Activated CD8-positive, alpha-beta memory T cell treated with anti-CD3 and anti-CD28 coated beads for 36 hours (primary cell): ENCODE results near the gene MRPL54. TPM values are rescaled to one million over a fixed set of nuclear protein-coding genes. Genes with fewer than 3 reads are reported as not detected.

Source experiments
- CTCF ChIA-PET: fragments of 350-600 bp; sonication (Branson Sonifier 250); formaldehyde crosslinking; loops from one replicate; lab custom pipeline; 2021; ENCODE audit warnings: antibody characterized with exemption; lab: Charles Lee
- POLR2A ChIA-PET: fragments of 350-600 bp; sonication (Branson Sonifier 250); formaldehyde crosslinking; loops from one replicate; lab custom pipeline; 2021; ENCODE audit warnings: antibody characterized with exemption; lab: Charles Lee
- total RNA-seq, 2 experiments: library from RNA; stranded (reverse); gene quantifications; one replicate each; pipeline ENCODE4 v1.2.3, GENCODE V29; 2021

The MRPL54 gene
- total RNA-seq, 2 experiments from 2014 or later: 83.1 to 88.8 TPM

- CTCF ChIA-PET: interaction anchor here (0.7 kb wide), 1 partner anchor 19 kb away, joined by 3 read pairs; no protein-coding TSS in a partner anchor
- POLR2A ChIA-PET: no interaction called here
Measured at GRCh38 chr19:3778104-3778867, 15.8 kb downstream of the MRPL54 start.

DNA sequence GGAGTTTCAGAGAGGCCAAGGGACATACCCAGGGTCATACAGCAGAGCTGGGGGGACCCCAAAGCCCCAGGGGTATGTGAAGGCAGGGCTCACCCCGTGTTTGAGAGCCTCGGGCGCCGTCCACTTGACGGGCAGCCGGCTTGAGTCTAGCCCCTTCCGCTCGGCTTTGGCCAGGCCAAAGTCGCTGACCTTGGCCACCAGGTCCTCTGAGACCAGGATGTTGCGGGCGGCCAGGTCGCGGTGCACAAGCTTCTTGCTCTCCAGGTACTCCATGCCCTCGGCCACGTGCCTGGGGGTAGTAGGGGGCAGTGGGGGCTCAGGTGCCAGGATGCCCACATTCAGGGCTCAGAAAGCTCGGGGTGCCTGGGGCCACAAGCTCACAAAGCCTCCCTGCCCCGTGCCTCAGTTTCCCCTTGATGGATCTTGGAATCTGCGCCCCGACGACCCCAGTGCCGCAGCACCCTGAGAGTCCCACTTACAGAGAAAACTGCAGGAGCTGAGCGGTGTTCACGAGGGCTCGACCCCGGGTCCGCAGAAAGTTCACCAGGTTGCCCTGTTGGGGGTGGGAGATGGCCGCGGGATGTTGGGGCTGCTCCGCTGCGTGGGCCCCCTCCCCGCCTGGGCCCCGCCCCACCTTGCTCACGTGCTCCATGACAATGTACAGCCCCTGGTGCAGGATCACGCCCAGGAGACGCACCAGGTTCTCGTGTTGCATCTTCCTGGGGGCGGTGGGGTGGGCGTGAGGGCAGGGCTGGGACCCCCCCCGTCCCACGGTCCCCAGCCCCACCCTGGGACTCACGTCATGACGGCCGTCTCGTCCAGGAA is 16.6 kb downstream of the MRPL54 start:
- CTCF ChIA-PET: interaction anchor here (0.7 kb wide), 1 partner anchor 18 kb away, joined by 3 read pairs; no protein-coding TSS in a partner anchor

DNA sequence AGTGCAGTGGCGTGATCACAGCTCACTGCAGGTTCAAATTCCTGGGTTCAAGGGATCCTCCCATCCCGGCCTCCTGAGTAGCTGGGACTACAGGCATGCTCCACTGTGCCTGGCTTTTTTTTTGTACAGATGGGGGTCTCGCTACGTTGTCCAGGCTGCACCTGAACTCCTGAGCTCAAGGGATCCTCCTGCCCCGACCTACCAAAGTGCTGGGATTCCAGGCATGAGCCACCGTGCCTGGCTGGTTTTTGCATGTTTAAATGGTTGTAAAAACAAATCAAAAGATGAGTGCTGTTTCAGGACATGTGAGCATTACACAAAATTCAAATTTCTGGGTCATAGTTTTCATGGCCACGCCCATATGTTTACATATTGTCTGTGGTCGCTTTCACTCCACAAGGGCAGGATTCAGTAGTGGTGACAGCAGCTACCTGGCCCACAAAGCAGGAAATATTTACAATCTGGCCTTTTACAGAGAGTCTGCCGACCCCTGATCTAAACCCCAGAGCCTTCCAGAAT is 18.4 kb downstream of the MRPL54 start:
- ChIA-PET CTCF (interaction anchor here (0.9 to 2.1 kb wide), 5 partner anchors 18 to 69 kb away, joined by 3 to 6 read pairs (median 4); partner anchors contain the start of gene MRPL54), POLR2A (interaction anchor here (1.0 kb wide), 1 partner anchor 18 kb away, joined by 5 read pairs; the partner anchor contains the start of gene MRPL54)

More for the DNA sequence above, 16.6 kb downstream of the MRPL54 start:
- POLR2A ChIA-PET: no interaction called here

DNA sequence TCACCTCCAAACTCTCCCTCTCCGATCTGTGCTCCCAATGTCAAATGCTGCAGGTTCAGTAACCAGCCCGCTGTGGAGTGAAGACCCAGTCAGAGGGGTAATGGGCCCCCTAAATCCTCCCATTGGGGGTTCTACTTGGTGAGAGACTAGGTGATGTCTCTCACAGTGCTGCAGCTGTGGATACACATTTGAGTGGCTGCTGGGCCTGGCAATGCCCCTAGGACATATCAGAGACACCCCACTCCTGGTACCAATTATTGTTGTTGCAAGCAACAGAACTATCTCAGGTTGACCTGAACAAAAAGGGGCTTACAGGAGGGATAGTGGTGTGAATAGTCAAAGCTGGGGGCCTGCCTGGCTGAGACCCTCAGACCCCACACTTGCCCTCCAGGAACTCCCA is 19.1 kb downstream of the MRPL54 start:
- ChIA-PET CTCF (interaction anchor here (0.9 to 2.1 kb wide), 4 partner anchors 19 to 68 kb away, joined by 3 to 6 read pairs (median 3); partner anchors contain the start of gene MRPL54), POLR2A (no interaction called here)

GRCh38 chr19:3782330-3782729 is 19.8 kb downstream of the MRPL54 start:
- CTCF ChIA-PET: interaction anchor here (1.5 to 2.1 kb wide), 2 partner anchors 20 to 22 kb away, joined by 3 to 6 read pairs; partner anchors contain the start of gene MRPL54
- POLR2A ChIA-PET: no interaction called here

DNA sequence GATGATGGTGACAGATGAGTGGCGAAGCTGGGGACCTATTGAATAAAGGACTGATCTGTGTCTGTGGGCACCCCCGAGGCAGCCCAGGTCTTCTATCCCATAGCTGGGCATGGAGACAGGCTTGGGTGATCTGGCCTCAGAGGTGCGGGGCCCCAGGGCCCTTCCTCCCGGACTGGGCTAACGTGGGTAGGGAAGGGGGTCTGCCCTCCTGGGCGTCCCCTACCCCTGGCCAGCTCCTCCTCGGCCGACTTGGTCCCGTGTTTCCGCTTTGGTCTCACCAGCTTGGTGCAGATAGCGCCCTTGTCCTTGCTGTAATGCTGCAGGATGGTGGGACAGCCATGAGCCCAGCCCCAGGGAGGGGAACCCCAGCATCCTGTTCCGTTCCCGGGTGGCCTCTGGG is 20.4 kb downstream of the MRPL54 start:
- ChIA-PET POLR2A (no interaction called here), CTCF (interaction anchor here (0.8 to 1.9 kb wide), 5 partner anchors 21 to 39 kb away, joined by 3 to 14 read pairs (median 4); partner anchors contain the start of gene MRPL54)

- ChIA-PET CTCF (interaction anchor here (0.8 to 1.9 kb wide), 6 partner anchors 22 to 204 kb away, joined by 3 to 14 read pairs (median 4); partner anchors contain the start of gene MRPL54), POLR2A (interaction anchor here (0.6 to 1.1 kb wide), 2 partner anchors 28 to 49 kb away, joined by 4 read pairs; no protein-coding TSS in a partner anchor)
Measured at GRCh38 chr19:3783660-3784584, 21.4 kb downstream of the MRPL54 start.

- ChIA-PET POLR2A (interaction anchor here (0.9 to 1.0 kb wide), 2 partner anchors 27 to 114 kb away, joined by 3 to 4 read pairs; no protein-coding TSS in a partner anchor), CTCF (interaction anchor here (1.1 to 1.9 kb wide), 5 partner anchors 22 to 64 kb away, joined by 3 to 14 read pairs (median 4); partner anchors contain the start of gene MRPL54)
Measured at GRCh38 chr19:3784607-3785450, 22.3 kb downstream of the MRPL54 start.

- ChIA-PET POLR2A (interaction anchor here (0.9 to 1.0 kb wide), 2 partner anchors 26 to 115 kb away, joined by 3 to 4 read pairs; no protein-coding TSS in a partner anchor), CTCF (interaction anchor here (1.1 to 1.4 kb wide), 2 partner anchors 23 to 27 kb away, joined by 3 to 6 read pairs; partner anchors contain the start of gene MRPL54)
Measured at GRCh38 chr19:3785451-3785937, 23.0 kb downstream of the MRPL54 start.

DNA sequence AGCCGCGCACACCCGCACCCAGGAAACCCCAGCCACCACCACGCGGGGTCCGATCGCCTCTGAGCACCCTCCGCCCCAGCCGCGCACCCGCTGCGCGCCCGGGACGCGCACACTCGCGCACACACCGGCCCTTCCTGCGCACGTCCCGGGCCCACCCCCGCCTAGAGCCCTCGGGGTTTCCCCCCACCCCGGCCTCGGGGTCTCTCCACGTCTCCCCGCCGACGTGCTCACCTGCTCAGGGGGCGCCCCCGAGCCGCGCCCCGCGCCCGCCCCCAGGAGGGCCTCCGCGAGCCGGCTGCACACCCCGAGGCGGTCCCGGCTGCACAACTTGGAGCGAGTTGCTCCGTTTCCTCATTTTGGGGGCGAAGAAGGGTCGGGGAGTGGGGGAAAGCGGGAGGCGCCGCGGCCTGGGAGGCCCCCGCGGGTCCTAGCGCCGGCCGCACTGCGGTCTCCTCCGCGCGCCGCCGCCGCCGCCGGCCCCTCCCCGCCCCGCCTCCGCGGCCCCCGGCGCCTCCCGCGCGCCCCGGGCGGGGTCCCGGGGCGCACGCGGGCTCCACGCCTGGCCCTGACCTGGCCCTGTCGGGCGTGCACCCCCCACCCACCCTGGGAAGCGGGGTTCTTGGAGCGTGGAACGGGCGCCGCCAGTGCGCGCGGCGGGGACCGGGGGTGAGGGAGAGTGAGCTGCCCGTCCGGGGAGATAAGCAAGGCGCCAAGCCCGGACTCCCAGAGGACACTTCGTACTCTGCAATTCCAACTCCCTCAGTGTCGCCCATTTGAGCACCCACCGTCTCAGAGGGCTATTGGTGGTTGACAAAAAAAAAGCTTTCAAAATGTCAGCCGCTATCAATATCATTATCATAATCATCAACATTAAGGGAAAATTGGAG is 23.7 kb downstream of the MRPL54 start, which contains the start of gene MATK:
MATK (minus strand) TSS at position 444 of the 887 bp plus-strand sequence. CDS start 1,246 bp downstream, outside the sequence.
- POLR2A ChIA-PET: no interaction called here
- CTCF ChIA-PET: interaction anchor here (0.7 to 1.4 kb wide), 4 partner anchors 24 to 35 kb away, joined by 3 read pairs; partner anchors contain the start of gene MRPL54

DNA sequence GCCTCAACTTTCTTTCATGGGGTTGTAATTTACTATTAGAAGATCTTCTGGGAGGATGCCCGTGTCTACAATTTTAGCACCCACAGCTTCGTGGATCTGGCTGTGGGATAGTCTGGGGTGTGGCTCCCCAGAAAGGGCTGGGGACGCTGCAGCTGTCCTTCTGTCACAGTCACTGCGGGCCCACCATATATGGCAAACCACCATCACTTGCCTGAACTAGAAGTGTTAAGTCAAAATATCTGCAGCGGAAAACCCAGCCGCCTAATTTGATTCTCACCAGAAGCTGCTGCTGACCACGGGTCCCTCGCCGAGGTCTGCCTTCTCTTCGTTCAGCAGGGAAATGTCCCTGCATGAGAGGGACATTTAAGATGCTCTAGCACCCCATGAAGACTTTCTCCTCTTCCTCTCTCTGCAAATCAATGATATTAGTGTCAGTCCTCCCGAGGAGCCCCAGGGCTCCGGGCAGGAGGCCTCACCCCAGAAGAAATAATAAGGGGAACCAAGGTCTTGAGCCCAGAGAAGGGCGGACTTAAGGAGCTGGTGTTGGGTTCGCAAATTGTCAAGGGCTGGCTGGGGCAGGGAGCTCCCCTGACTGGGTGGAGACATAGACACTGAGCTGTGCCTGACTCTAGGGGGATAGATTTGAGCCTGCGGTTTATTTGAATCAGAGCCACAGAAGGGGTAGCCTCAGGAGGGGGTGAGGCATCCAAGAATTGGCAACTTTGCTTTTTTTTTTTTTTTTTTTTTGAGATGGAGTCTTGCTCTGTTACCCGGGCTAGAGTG is 26.7 kb downstream of the MRPL54 start:
- ChIA-PET POLR2A (interaction anchor here (0.6 to 1.6 kb wide), 2 partner anchors 23 to 240 kb away, joined by 5 to 6 read pairs; no protein-coding TSS in a partner anchor), CTCF (interaction anchor here (0.6 to 2.3 kb wide), 5 partner anchors 26 to 710 kb away, joined by 3 to 11 read pairs (median 4); partner anchors contain the start of gene CELF5)

DNA sequence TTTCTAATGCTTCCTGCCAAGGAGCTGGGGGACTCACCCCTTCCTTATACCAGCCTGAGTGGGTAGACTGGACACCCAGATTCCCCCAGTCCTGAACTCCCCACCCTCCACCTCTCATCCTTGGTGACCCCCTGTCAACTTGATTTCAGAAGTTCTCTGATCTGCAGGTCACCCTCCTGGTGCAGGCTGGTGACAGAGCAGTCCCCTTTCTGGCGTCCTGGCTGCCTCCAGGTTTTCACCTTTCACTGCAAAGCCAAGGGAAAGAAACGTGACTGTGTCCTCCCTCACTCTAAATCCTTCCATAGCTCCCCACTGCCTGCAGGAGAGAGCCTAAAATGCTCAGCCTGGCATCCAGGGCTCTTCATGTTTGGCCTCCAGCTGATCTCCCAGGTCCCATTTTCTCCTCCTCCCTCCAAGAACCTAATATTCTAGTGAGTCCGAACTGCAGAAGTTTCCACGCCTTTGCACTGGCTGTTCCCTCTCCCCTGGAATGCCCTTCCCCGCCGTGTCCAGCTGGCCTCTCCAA is 27.8 kb downstream of the MRPL54 start:
- CTCF ChIA-PET: interaction anchor here (2.3 kb wide), 1 partner anchor 32 kb away, joined by 11 read pairs; no protein-coding TSS in a partner anchor

GRCh38 chr19:3790941-3791340 is 28.5 kb downstream of the MRPL54 start:
- POLR2A ChIA-PET: no interaction called here
- CTCF ChIA-PET: no interaction called here

More for the DNA sequence above, 27.8 kb downstream of the MRPL54 start:
- POLR2A ChIA-PET: interaction anchor here (0.5 to 0.6 kb wide), 2 partner anchors 239 to 692 kb away, joined by 5 to 6 read pairs; no protein-coding TSS in a partner anchor

GRCh38 chr19:3792114-3792513 is 29.6 kb downstream of the MRPL54 start:
- ChIA-PET POLR2A (no interaction called here), CTCF (no interaction called here)
